Gastroesophageal sphincter (tissue), 3 donors: Measurements from ENCODE around the gene ATF2.

Experiments
- EP300 ChIP-seq: sonication (generic); formaldehyde crosslinking; IDR thresholded peaks from one replicate; pipeline ENCODE4 v1.6.1; 2017; ENCODE audit warnings: antibody characterized with exemption, mild to moderate bottlenecking
- POLR2AphosphoS5 ChIP-seq: sonication (generic); formaldehyde crosslinking; IDR thresholded peaks from one replicate; pipeline ENCODE4 v1.6.1; 2017; ENCODE audit warnings: antibody characterized with exemption
- TF ChIP-seq, protein P1 (sequence below), 4 experiments: fragments of 200-600 bp in 2 of 4; fragments of 450-650 bp in 2 of 4; sonication (generic) in 1 of 4; IDR thresholded peaks; one replicate each; pipeline ENCODE4 v1.5.1; 2017 to 2019; ENCODE audit warnings: antibody characterized with exemption in 4 of 4, mild to moderate bottlenecking in 2 of 4, moderate library complexity in 2 of 4

DNA sequence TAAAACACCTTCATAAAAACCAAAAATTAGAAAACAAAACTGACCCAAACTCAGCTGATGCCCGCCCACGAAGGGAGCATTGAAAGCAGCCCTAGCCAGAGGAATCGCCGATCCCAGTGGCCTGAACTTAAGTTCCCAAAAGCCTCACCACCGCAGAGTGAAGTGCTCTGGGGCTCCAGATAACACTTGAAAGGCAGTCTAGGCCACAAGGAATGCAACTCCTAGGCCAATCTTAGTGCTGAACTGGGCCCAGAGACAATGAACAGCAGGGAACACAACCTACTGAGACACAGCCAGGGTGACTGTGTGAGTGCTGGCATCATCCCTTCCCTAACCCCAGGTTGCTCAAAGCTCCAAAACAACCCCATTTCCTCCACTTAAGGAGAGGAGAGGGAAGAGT is 103.2 kb downstream of the ATF2 start:
- TF ChIP-seq, protein P1, sequence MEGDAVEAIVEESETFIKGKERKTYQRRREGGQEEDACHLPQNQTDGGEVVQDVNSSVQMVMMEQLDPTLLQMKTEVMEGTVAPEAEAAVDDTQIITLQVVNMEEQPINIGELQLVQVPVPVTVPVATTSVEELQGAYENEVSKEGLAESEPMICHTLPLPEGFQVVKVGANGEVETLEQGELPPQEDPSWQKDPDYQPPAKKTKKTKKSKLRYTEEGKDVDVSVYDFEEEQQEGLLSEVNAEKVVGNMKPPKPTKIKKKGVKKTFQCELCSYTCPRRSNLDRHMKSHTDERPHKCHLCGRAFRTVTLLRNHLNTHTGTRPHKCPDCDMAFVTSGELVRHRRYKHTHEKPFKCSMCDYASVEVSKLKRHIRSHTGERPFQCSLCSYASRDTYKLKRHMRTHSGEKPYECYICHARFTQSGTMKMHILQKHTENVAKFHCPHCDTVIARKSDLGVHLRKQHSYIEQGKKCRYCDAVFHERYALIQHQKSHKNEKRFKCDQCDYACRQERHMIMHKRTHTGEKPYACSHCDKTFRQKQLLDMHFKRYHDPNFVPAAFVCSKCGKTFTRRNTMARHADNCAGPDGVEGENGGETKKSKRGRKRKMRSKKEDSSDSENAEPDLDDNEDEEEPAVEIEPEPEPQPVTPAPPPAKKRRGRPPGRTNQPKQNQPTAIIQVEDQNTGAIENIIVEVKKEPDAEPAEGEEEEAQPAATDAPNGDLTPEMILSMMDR (IDR thresholded peaks at IDR 0.05) = no peak
- TF ChIP-seq POLR2AphosphoS5 = no peak
- TF ChIP-seq EP300 = no peak
